ENCODE data around the gene RFX1.

- TF ChIP-seq CTCF (conservative IDR thresholded peaks at IDR 0.05; ENCODE audit: low read length), result no peak
- TF ChIP-seq EZH2phosphoT487 (IDR thresholded peaks at IDR 0.05; ENCODE audit: borderline replicate concordance, low read depth, low read length), result no peak
Observed at GRCh38 chr19:14055396-14055795, 49.3 kb upstream of the RFX1 start.

All from OCI-LY7 (cell line).